Right cardiac atrium (tissue), 5 donors: ENCODE results near the gene SPG21. TPM values are rescaled to one million over a fixed set of nuclear protein-coding genes. Genes with fewer than 3 reads are reported as not detected.

Source experiments
- ATAC-seq, 2 donors: fragments of 200-7000 bp; cut with Tn5 transposase; one replicate each; pipeline versions ENCODE4 v1.8.0 to v1.9.1; 2020; ENCODE audit warnings: moderate library complexity in 2 of 2, mild to moderate bottlenecking in 1 of 2
- DNase-seq, 3 donors: peaks; one replicate each; pipeline ENCODE4 v3.0.0-alpha.2; 2020
- H3K27ac ChIP-seq: one replicate; pipeline ENCODE4 v1.5.1; 2013; ENCODE audit warnings: mild to moderate bottlenecking, low read length, control low read depth, moderate library complexity
- H3K27me3 ChIP-seq: one replicate; pipeline ENCODE4 v1.6.1; 2013; ENCODE audit not compliant: control insufficient read depth, insufficient read depth
- H3K4me1 ChIP-seq: one replicate; pipeline ENCODE4 v1.6.1; 2013; ENCODE audit warnings: low read length; ENCODE audit not compliant: control insufficient read depth, insufficient read depth
- H3K4me3 ChIP-seq: one replicate; pipeline ENCODE4 v1.5.1; 2013; ENCODE audit warnings: low read length, control low read depth
- H3K9me3 ChIP-seq: one replicate; pipeline ENCODE4 v1.6.1; 2013; ENCODE audit warnings: low read length; ENCODE audit not compliant: control insufficient read depth
- whole genome bisulfite sequencing: extraction: QIAGEN DNeasy Blood & Tissue Kit; methylation state at CpG from one replicate; pipeline ENCODE4 v1.1.7; 2013; 5-methylcytosine and 5-hydroxymethylcytosine counted together
- intact Hi-C, 4 donors: fragments of 100-400 bp; cut with DNase I; formaldehyde crosslinking; loops; one replicate each; pipeline versions ENCODE4 v1.11.0 to v1.14.0; 2022 to 2023
- polyA plus RNA-seq: library from polyadenylated mRNA; stranded (reverse); fragments of 200-250 nt; gene quantifications from one replicate; pipeline ENCODE4 v1.2.3, GENCODE V29; 2013
- total RNA-seq, 4 donors: library from RNA; stranded (reverse); fragmentation: NEBNext Ultra II Directional; extraction: Animal tissue kit (Norgen Biotek cat#: 25700); gene quantifications; one replicate each; pipeline ENCODE4 v1.2.1, GENCODE V29; 2021
- donor health status: healthy with polysubstance abuse.
- donor health status: DM: no; HTN: yes; CAD: no.
- donor health status: DM: no; HTN: no; CAD: no.
- donor health status: DM: no; HTN: yes; CAD: no; lungs with severe emphysema.
- donor health status: DM: yes; HTN: yes; CAD: no.

The SPG21 gene
- total and polyA plus RNA-seq, 5 donors: 49.8 to 59.3 (median 54.4) TPM

DNA sequence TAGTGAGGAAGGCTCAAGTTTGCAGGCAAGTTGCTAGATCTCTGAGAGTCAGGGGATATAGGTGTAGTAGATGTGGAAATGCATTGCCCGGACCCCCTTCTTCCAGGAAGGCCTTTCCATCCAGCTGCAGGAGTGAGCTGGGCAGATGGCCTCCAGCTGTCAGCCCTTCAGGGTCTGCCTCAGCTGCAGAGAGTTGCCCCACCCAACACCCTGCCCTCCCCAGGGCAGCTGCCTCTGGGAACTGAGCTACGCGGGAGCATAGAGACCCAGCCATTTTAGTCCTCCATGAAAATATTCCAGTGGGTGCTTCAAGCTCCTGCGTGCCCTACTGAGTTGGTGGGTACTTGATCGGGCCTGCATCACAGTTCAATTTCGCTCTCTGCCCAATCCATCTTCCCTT lies 29.6 kb downstream of the SPG21 start:
- Histone ChIP-seq H3K9me3 (no peaks in the 10 kb centered on the region), H3K27ac (no peak overlapping the region), H3K27me3 (no peaks in the 10 kb centered on the region), H3K4me1 (no peaks in the 10 kb centered on the region), H3K4me3 (no peak overlapping the region)
- no peak for ATAC-seq
- WGBS: 98% methylated on average over 6 of the region's 6 CpGs
- intact Hi-C loops: no loop called here
- no peak for DNase-seq

GRCh38 chr15:64959128-64959527 lies 30.6 kb downstream of the SPG21 start:
- H3K9me3 ChIP-seq: no peaks in the 10 kb centered on the region
- WGBS: 94% methylated on average over 9 of the region's 9 CpGs
- H3K27me3 ChIP-seq: no peaks in the 10 kb centered on the region
- intact Hi-C loops: no loop called here
- H3K4me3 ChIP-seq: no peak overlapping the region
- ATAC-seq (no peak), DNase-seq (no peak)
- H3K27ac ChIP-seq: no peak overlapping the region
- no peaks in the 10 kb centered on the region for H3K4me1 ChIP-seq

DNA sequence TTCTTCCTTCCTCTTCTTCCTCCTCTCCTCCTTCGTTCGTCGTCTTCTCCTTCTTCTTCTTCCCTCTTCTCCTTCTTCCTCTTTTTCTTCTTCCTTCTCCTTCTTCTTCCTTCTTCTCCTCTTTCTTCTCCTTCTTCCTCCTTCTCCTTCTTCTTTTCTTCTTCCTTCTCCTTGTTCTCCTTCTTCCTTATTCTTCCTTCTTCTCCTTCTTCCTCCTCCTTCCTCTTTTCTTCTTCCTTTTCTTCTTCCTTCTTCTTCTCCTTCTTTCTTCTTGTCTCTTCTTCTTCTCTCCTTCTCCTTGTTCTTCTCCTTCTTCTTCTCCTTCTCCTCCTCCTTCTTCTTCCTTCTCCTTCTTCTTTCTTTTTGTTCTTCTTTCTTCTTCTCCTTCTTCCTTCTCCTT lies 35.3 kb downstream of the SPG21 start:
- DNase-seq (no peak), ATAC-seq (no peak)
- intact Hi-C loops: no loop called here
- H3K9me3 ChIP-seq: no peaks in the 10 kb centered on the region
- 63% methylated on average over 3 of the region's 3 CpGs for WGBS
- H3K27me3 ChIP-seq: no peaks in the 10 kb centered on the region
- H3K4me1 ChIP-seq: no peaks in the 10 kb centered on the region
- no peak overlapping the region for H3K4me3 ChIP-seq
- H3K27ac ChIP-seq: no peak overlapping the region

GRCh38 chr15:64951777-64952418 lies 37.8 kb downstream of the SPG21 start:
- DNase-seq: no peak
- 88% methylated on average over 2 of the region's 2 CpGs for WGBS
- ATAC-seq: no peak
- Histone ChIP-seq H3K27ac (no peak overlapping the region), H3K4me3 (no peak overlapping the region), H3K4me1 (no peaks in the 10 kb centered on the region), H3K9me3 (no peaks in the 10 kb centered on the region), H3K27me3 (no peaks in the 10 kb centered on the region)
- intact Hi-C loops: no loop called here

GRCh38 chr15:64950888-64951287 lies 38.8 kb downstream of the SPG21 start:
- no peak for DNase-seq
- 74% methylated on average over 6 of the region's 6 CpGs for WGBS
- no peaks in the 10 kb centered on the region for H3K9me3 ChIP-seq

GRCh38 chr15:64949383-64950186 lies 40.1 kb downstream of the SPG21 start:
- no peak for DNase-seq
- intact Hi-C loops: no loop called here
- no peaks in the 10 kb centered on the region for H3K27me3 ChIP-seq
- ATAC-seq: peak; percentile 36 to 50
- H3K4me1 ChIP-seq: no peaks in the 10 kb centered on the region
- no peak overlapping the region for H3K4me3 ChIP-seq
- no peak overlapping the region for H3K27ac ChIP-seq
- no peaks in the 10 kb centered on the region for H3K9me3 ChIP-seq
- WGBS: 95% methylated on average over 11 of the region's 11 CpGs

More at GRCh38 chr15:64950888-64951287, 38.8 kb downstream of the SPG21 start:
- intact Hi-C loops: no loop called here
- Histone ChIP-seq H3K4me1 (no peaks in the 10 kb centered on the region), H3K27ac (no peak overlapping the region), H3K27me3 (no peaks in the 10 kb centered on the region), H3K4me3 (no peak overlapping the region)
- no peak for ATAC-seq

DNA sequence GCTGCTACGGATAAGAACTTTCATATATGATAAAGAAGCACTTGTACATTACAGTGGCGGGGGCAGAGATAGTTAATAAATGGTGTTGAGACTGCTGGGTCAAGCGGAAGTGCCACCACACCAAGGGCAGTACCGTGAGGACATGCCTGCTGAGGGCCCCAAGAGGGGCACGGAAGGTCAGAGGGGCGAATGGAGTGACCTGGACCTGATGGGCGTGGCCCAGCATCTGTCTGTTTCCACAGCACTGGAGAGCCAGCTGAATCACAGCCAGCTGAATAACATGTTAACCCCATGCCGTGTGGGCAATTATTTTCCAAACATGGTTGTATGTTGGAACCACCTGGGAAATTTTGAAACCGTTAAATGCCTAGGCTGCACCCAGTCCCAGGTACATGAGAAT lies 40.8 kb downstream of the SPG21 start:
- 65% methylated on average over 9 of the region's 9 CpGs for WGBS
- Histone ChIP-seq H3K27ac (no peak overlapping the region), H3K27me3 (no peaks in the 10 kb centered on the region), H3K9me3 (no peaks in the 10 kb centered on the region), H3K4me3 (no peak overlapping the region), H3K4me1 (no peaks in the 10 kb centered on the region)
- intact Hi-C loops: no loop called here
- DNase-seq: no peak
- no peak for ATAC-seq

DNA sequence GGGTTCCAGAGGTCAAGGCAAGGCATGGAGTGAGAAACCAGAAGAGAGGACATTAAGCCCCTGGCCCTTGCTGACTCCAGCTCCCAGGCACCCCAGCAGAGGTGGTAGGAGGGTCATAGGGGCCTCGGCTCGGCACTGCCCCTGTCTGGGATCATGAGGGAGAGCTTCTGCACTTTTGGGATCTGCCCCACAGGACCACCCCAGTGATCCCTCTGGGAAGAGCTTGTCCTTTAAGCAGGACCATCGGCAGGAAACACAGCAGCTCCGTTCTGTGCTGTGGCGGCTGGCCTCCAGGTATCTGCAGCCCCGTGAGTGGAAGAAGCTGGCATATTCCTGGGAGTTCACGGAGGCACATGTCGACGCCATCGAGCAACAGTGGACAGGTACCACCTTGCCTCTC lies 42.5 kb downstream of the SPG21 start:
- 71% methylated on average over 10 of the region's 10 CpGs for WGBS
- no peaks in the 10 kb centered on the region for H3K27me3 ChIP-seq
- H3K9me3 ChIP-seq: no peaks in the 10 kb centered on the region
- no peak overlapping the region for H3K27ac ChIP-seq
- no peak for DNase-seq
- intact Hi-C loops: no loop called here
- no peaks in the 10 kb centered on the region for H3K4me1 ChIP-seq
- ATAC-seq: peak in 1 of 2 donors; percentile 45
- no peak overlapping the region for H3K4me3 ChIP-seq

- ATAC-seq (no peak), DNase-seq (no peak)
- WGBS: 67% methylated on average over 4 of the region's 4 CpGs
- H3K4me3 ChIP-seq: no peak overlapping the region
- H3K27ac ChIP-seq: no peak overlapping the region
- H3K27me3 ChIP-seq: no peaks in the 10 kb centered on the region
- intact Hi-C loops: no loop called here
- no peaks in the 10 kb centered on the region for H3K9me3 ChIP-seq
- no peaks in the 10 kb centered on the region for H3K4me1 ChIP-seq
Measured at GRCh38 chr15:64944961-64945360, 44.8 kb downstream of the SPG21 start.

GRCh38 chr15:64943512-64944225 lies 46.0 kb downstream of the SPG21 start:
- Histone ChIP-seq H3K4me1 (no peaks in the 10 kb centered on the region), H3K9me3 (no peaks in the 10 kb centered on the region), H3K27me3 (no peaks in the 10 kb centered on the region), H3K27ac (no peak overlapping the region), H3K4me3 (no peak overlapping the region)
- WGBS: 93% methylated on average over 6 of the region's 6 CpGs
- ATAC-seq (peak in 1 of 2 donors; percentile 34), DNase-seq (no peak)
- intact Hi-C loops: no loop called here

- H3K9me3 ChIP-seq: no peaks in the 10 kb centered on the region
- H3K4me3 ChIP-seq: no peak overlapping the region
- intact Hi-C loops: no loop called here
- no peak for ATAC-seq
- no peak for DNase-seq
- WGBS: 71% methylated on average over 8 of the region's 8 CpGs
- no peak overlapping the region for H3K27ac ChIP-seq
- no peaks in the 10 kb centered on the region for H3K27me3 ChIP-seq
- H3K4me1 ChIP-seq: no peaks in the 10 kb centered on the region
Measured at GRCh38 chr15:64942356-64942755, 47.4 kb downstream of the SPG21 start.
